ENCODE data around the gene GLCE. TPM values are rescaled to one million over a fixed set of nuclear protein-coding genes. Genes with fewer than 3 reads are reported as not detected.

The GLCE gene
- polyA plus RNA-seq (2012; ENCODE audit: insufficient read depth, insufficient read length) = 8.0 TPM

GRCh38 chr15:69160141-69160993 lies at the start of gene GLCE:
TSS of gene GLCE (plus strand) at chr15:69160635. CDS start at chr15:69255807, 95,172 bp downstream.
- peak; percentile 89 for DNase-seq (ENCODE audit: low read depth, low spot score)
- peak within 1 kb of the TSS; percentile 75 for H3K4me3 ChIP-seq (ENCODE audit: low read length)

GRCh38 chr15:69114331-69114928 lies 46.0 kb upstream of the GLCE start:
- no peak overlapping the region for H3K4me3 ChIP-seq (ENCODE audit: low read length)
- DNase-seq (ENCODE audit: low read depth, low spot score) = no peak

DNA sequence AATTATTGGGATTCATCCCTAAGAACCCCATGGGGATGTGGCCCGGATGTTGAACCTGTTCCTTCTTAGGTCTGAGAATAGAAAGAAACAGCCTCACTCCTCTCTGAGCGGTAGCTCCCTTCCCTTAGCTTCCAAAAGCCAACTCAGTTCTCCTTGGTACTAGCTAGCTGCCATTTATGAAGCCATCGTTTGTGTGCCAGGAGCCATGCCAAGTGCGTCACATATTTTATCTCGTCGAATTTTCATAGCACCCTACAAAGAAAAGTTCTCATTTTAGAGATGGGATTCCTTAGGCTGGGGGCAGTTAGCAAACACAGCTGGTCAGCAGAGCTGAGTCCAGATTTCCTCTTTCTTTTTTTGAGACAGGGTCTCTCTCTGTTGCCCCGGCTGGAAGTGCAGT lies 45.4 kb upstream of the GLCE start:
- H3K4me3 ChIP-seq (ENCODE audit: low read length) = no peak overlapping the region
- DNase-seq (ENCODE audit: low read depth, low spot score) = no peak

DNA sequence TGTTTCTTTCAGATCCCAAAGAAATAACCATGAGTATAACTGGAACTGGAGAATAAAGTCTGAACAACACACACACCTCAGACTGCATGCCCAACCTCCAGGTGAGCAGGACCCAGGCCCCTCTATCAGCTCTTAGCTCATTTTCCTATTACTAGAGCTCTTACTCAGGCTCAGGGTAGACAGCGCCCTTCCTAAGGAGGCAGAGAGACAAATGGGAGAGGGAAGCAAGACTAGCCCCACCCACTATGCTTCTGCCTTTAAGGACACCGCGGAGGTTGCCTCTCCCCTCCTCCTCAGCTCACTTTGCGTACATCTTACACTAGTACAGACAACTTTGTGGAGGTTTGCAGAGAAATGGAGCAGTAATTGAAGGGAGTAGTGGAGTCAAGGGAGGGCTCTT lies 44.0 kb upstream of the GLCE start:
- DNase-seq (ENCODE audit: low read depth, low spot score) = no peak

DNA sequence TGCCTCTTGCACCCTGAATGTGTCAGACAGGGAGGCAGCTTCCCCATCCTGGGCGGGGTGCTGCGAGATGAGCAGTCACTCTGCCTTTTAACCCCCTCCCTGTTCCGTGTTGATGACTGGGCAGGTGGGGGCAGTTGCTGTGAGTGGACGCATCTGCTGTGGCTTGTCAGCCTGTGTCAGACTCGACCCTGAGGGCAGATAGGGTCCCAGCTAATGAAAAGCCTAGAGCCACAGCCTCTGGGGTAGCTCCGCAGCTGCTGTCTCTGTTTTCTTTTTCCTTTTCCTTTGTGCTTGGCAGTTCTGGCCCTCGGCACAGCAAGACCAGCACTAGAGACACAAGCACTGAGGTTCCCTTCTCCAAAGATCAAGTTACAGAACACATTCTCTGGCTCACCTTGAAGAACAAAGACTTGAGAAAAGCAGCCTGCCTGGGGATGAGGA lies 43.0 kb upstream of the GLCE start:
- no peak overlapping the region for H3K4me3 ChIP-seq (ENCODE audit: low read length)
- DNase-seq (ENCODE audit: low read depth, low spot score) = no peak

More for the DNA sequence above, 44.0 kb upstream of the GLCE start:
- no peak overlapping the region for H3K4me3 ChIP-seq (ENCODE audit: low read length)

DNA sequence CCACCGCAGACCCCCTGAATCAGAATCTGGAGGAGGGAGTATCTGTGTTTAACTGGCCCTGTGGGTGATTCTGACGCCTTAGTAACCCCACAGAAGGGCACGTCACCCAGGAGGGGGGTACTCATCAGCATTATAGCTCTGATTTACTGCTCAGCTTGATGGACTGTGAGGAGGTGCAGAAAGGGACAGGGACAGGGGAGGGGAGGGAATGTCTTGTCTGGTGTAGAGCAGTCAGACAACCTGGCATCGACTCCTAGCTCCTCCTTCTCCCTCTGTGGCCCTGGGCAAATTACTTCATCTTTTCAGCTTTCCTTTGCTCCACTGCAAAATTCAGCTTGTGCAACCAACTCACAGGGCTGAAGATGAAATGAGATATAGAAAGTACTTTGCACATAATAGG lies 42.3 kb upstream of the GLCE start:
- H3K4me3 ChIP-seq (ENCODE audit: low read length) = no peak overlapping the region

GRCh38 chr15:69119001-69119400 lies 41.4 kb upstream of the GLCE start:
- no peak for DNase-seq (ENCODE audit: low read depth, low spot score)
- H3K4me3 ChIP-seq (ENCODE audit: low read length) = no peak overlapping the region

More for the DNA sequence above, 42.3 kb upstream of the GLCE start:
- DNase-seq (ENCODE audit: low read depth, low spot score) = no peak

DNA sequence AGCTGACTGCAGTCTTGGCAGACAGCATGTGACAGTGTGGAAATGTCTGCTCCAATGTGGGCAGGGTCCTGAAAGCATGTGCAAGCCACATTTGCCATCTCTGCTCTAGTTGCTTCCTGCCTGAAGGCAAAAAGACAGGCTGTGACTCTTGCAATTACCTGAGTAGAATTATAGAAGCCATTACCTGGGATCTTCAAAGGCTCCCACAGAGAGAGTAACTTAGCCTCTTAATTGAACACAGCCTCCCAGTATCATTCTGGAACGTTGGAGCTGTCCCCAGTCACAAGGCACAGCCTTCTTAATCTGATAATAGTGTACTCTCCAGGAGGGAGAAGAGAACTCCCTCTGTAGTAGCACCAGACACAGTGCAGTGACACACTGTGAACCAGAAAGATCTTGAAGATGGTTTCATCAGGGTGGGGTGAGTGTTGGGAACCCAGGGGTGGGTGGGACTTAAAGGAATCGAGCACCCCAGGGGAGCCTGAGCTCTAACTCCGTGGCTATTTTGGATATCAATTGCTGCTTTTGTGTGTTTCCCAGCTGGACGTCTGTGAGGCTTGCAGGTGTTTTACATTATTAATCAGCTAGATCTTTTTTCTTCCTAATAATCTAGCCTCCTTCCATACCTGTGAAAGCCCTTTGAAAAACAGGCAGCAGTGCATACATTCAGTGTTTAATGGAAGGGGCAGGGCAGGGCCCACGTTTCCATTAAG lies 40.6 kb upstream of the GLCE start:
- H3K4me3 ChIP-seq (ENCODE audit: low read length) = no peak overlapping the region
- no peak for DNase-seq (ENCODE audit: low read depth, low spot score)

- no peak overlapping the region for H3K4me3 ChIP-seq (ENCODE audit: low read length)
- DNase-seq (ENCODE audit: low read depth, low spot score) = no peak
These were observed 39.7 kb upstream of the GLCE start for GRCh38 chr15:69120732-69121131.

GRCh38 chr15:69121198-69121828 lies 39.1 kb upstream of the GLCE start:
- no peak for DNase-seq (ENCODE audit: low read depth, low spot score)
- no peak overlapping the region for H3K4me3 ChIP-seq (ENCODE audit: low read length)

DNA sequence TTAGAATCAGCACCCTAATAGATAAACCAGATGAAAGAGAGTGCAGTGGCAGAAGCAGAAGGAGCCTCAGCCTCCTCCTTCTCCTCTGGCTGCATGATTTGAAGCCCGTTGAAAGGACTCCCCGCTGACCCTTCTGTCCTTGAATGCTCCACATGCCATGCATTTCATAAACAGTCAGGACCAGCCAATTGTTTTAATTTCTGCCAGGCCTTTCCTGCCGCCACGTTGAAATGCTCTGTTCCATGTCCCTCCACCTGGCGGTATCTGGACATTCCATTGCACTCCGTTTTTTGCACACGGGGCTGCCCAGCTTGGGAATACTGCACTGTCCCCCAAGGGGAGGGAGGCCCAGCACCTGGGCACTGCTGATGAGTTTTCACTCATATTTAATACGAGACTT lies 35.2 kb upstream of the GLCE start:
- no peak overlapping the region for H3K4me3 ChIP-seq (ENCODE audit: low read length)
- DNase-seq (ENCODE audit: low read depth, low spot score) = no peak

- no peak overlapping the region for H3K4me3 ChIP-seq (ENCODE audit: low read length)
- no peak for DNase-seq (ENCODE audit: low read depth, low spot score)
These were observed 34.4 kb upstream of the GLCE start for GRCh38 chr15:69126054-69126469.

- no peak for DNase-seq (ENCODE audit: low read depth, low spot score)
- H3K4me3 ChIP-seq (ENCODE audit: low read length) = no peak overlapping the region
These were observed 33.1 kb upstream of the GLCE start for GRCh38 chr15:69127306-69127705.

GRCh38 chr15:69128667-69129311 lies 31.6 kb upstream of the GLCE start:
- DNase-seq (ENCODE audit: low read depth, low spot score) = no peak
- no peak overlapping the region for H3K4me3 ChIP-seq (ENCODE audit: low read length)

DNA sequence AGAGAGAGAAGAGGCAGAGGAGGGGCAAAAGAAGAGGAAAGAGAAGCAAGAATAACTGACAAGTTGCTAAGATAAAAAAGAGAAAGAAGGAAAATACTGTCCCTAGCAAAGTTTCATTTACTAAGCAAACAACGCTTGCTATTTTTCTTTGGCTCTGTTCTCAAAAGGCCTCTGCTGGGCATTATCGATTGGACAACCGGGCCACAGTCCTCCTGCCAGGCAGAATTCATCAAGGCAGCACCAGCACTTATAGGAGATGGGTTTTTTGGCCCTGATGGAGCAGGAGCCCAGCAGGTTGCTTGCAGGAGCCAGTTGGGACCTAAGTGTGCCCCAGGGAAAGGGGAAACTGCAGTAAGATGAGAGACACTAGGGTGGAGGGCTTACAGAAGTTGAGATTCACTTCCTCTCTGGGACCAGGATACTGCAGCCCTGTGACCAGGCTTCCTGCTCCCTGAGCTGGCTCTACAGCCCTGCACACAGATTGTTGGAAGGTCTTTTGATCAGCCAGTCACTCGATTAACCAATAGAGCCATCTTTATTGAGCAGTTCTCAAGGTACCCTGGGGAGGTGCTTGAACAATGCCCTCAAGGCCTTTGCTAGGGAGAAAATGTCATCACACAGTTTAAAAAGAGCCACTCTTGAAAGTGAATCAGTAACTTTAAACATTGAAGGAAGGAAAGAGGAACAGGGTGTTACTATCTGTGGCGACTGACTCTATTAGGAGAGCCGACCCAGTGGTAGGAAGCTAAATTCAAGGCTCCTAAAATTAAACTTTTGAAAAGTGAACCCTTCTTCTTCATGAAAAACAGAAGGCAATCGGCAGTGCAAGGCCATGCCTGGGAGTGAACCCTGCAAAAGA lies 28.8 kb upstream of the GLCE start:
- H3K4me3 ChIP-seq (ENCODE audit: low read length) = no peak overlapping the region
- no peak for DNase-seq (ENCODE audit: low read depth, low spot score)

GRCh38 chr15:69132430-69132829 lies 28.0 kb upstream of the GLCE start:
- H3K4me3 ChIP-seq (ENCODE audit: low read length) = no peak overlapping the region
- DNase-seq (ENCODE audit: low read depth, low spot score) = no peak

DNA sequence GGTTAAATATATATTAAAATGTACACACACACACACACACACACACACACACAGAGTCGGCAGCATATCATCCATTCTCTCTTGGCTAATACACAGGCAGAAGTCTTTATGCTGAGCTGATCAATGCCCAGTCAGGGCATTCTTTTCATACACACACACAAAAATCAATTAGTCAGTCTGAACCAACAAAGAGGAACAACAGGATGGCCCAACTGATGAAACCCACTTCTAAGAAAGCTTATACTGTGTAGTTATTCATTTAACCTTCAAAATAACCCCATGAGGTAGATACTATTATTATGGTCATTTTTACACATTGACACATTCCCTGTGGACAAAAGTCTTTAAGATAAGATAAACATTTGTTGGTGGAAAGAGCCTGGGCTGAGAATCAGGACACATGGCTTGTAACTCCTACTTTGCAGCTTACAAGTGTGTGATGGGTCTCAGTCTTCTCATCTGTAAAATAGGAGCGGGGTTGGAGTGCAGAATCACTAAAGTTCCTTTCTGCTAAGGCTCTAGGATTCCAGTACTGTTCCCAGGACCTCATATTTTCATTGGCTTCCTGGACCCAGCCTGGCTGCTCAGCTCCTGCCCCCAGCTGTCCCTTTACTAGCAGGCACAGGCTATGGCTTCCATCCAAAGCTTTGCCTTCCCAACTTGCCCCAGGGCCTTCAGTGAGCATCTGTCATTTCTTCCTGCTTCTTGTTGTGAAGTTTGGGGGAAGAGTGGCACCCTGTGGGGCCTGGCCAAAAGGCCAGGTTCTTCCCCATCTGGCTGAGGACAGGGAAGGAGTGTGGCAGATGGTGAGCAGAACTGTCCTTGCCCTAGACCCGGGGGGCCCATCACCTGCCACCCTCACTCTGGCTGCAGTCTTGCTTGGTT lies 27.2 kb upstream of the GLCE start:
- no peak for DNase-seq (ENCODE audit: low read depth, low spot score)

More for the DNA sequence above, 27.2 kb upstream of the GLCE start:
- no peak overlapping the region for H3K4me3 ChIP-seq (ENCODE audit: low read length)

Data from Jurkat, Clone E6-1 (cell line).